Measurements from ENCODE around the gene LAMA2. TPM values are rescaled to one million over a fixed set of nuclear protein-coding genes. Genes with fewer than 3 reads are reported as not detected.

The LAMA2 gene
- total and polyA plus RNA-seq, 2 donors (not counting 3 experiments of a cell fraction or from before 2014, with no cell fraction given), result 0.51 to 0.75 TPM

DNA sequence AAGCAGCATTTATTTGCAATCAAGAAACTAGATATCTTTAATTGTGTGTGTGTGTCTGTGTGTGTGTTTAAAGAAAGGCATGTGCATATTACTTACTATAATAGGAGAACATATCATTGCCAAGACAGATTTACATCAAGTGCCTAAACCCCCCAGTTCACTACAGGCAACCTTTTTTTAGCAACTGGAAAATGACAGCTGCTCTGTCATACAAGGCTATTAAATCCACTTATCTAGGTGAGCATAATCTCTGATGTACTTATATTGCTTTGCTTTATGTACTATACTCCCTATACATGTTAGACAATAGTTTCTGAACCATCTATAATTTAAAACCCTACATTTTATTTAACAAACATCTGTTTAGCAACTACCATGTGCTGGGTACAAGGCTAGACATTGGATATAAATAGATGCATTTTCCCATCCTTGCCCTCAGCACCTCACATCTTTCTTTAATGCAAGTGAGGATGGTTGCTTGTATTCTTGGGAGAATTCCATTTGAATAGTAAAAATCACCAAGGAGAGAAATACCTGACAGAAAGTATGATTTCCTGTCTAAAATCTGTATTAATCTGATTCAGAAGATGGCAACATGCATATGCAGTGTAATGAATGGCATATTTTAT is 398.3 kb downstream of the LAMA2 start:
- H3K4me1 ChIP-seq (ENCODE audit: control insufficient read depth, extremely low read depth, insufficient read depth, low read length), result no peaks in the 10 kb centered on the region
- FAIRE-seq (no peak), DNase-seq (ENCODE audit: low read depth, low spot score) (no peak)
- H4K20me1 ChIP-seq (replicated peaks; ENCODE audit: control insufficient read depth, extremely low read depth, insufficient read depth, low read length), result no peaks in the 10 kb centered on the region
- H3K9me1 ChIP-seq (replicated peaks; ENCODE audit: control insufficient read depth, extremely low read depth, insufficient read depth, low read length), result no peaks in the 10 kb centered on the region
- dilution Hi-C loops (cut with MboI; ENCODE audit: extremely low pct_ligation_motif_present, low sequenced_read_pairs), result no loop called here
- no TSS peak for BruUV-seq (replicated peaks)
- H3K9me3 ChIP-seq (replicated peaks; ENCODE audit: control insufficient read depth, insufficient read depth, low read length), result no peaks in the 10 kb centered on the region
- no peak overlapping the region for H3K9ac ChIP-seq (replicated peaks; ENCODE audit: extremely low read depth, insufficient read depth, low read length)
- H3K4me2 ChIP-seq (ENCODE audit: insufficient read depth, low read length), result no peak overlapping the region
- intact Hi-C loops (cut with micrococcal nuclease), result no loop called here
- H3K27me3 ChIP-seq (ENCODE audit: control insufficient read depth in 2 of 2, insufficient read depth in 2 of 2, low read length in 2 of 2), result peaks cover 13 to 40% of the 10 kb centered on the region in 2 experiments
- ChIA-PET POLR2A (no interaction called here), CTCF (interaction anchor here (0.5 to 1.6 kb wide), 2 partner anchors 59 to 89 kb away, joined by 3 to 5 read pairs; no protein-coding TSS in a partner anchor)
- no peak overlapping the region for H3K27ac ChIP-seq (ENCODE audit: insufficient read depth, low read depth, low read length)
- no peak for TF ChIP-seq POLR2A (IDR thresholded peaks at IDR 0.05; ENCODE audit: low read depth, low read length)
- TF ChIP-seq EZH2 (IDR thresholded peaks at IDR 0.05; ENCODE audit: borderline replicate concordance, low read depth, low read length, severe bottlenecking), result no peak
- TF ChIP-seq FOS (IDR thresholded peaks at IDR 0.05; ENCODE audit: borderline replicate concordance, insufficient read depth, low read length), result no peak
- no peak for TF ChIP-seq MYC (IDR thresholded peaks at IDR 0.05; ENCODE audit: low read depth, low read length)
- TF ChIP-seq JUN (IDR thresholded peaks at IDR 0.05; ENCODE audit: borderline replicate concordance, insufficient read depth, insufficient read length, low read depth), result no peak
- no peak for TF ChIP-seq GATA2 (IDR thresholded peaks at IDR 0.05; ENCODE audit: insufficient read depth, insufficient read length, low read depth, low read length)
- TF ChIP-seq POLR2AphosphoS5 (IDR thresholded peaks at IDR 0.05; ENCODE audit: insufficient read depth, low read depth, low read length), result no peak
- TF ChIP-seq CTCF (IDR thresholded peaks at IDR 0.05; ENCODE audit: extremely low read depth in 1 of 2, insufficient read depth in 1 of 2, low read depth in 1 of 2, low read length in 2 of 2), result no peak
- no peak for TF ChIP-seq MAX (IDR thresholded peaks at IDR 0.05; ENCODE audit: insufficient read depth, insufficient read length)
- no peak overlapping the region for H2AFZ ChIP-seq (ENCODE audit: low read depth, low read length)
- H3K36me3 ChIP-seq (ENCODE audit: control insufficient read depth in 2 of 2, extremely low read depth in 1 of 2, insufficient read depth in 2 of 2, low read length in 2 of 2), result no peaks in the 10 kb centered on the region
- no peaks in the 10 kb centered on the region for H3K79me2 ChIP-seq (ENCODE audit: control insufficient read depth, insufficient read depth, low read length)
- no peak overlapping the region for H3K4me3 ChIP-seq (replicated peaks in 1 of 3; ENCODE audit: insufficient read depth in 1 of 3, low read depth in 1 of 3, low read length in 3 of 3)

All from endothelial cell of umbilical vein (primary cell).